LoVo (cell line): ENCODE results near the gene YWHAH.
"Not testable (repeated sequence)": the region's sequence is repeated elsewhere in the genome, so short reads cannot be mapped to it uniquely, and the experiment has no call there.

Experiments used
- DNase-seq: peaks from one replicate; pipeline ENCODE4 v3.0.0-alpha.2; 2016; ENCODE audit warnings: low spot score

YWHAH gene

DNA sequence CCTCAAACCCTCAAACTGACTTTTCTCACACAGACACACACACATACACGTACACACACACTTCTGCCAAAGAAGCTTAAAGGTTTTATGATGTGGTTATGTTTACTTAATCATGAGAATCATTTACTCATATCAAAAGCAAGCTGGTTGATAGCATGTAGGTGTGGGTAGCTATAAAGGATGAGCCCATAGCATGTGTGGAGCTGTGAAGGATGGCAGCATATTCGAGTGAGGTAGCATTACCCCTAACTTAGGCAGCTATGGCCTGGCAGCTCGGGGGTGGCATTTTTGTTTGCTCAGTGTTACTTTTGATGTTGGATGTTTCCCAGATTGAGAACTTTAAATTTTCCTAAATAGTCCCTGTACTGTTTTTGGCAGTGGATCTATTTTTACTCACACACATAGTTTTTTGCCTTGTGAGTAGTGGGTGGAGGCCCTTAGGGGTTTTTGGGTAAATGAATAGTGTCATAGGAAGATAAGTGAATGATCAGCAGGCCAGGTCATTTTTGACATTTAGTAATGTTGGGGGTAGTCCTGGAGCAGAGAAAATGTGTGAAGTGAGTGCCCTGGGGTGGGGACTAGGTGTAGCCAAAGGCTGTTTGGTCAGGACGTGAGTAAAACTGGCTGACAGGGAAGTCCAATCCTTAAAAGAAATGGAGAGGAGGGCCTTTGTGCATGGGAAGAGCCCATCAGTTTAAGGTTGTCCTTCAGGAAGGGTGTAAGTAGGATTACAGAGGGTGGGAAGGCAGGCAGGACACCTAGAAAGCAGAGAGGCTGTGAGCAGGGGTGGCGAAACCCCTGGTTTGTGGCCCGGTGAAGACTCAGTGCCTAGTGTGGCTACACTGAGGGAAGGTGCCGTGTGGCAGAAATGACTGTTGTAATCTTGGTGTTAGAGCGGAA lies 7.1 kb downstream of the YWHAH start:
- no peak for DNase-seq

DNA sequence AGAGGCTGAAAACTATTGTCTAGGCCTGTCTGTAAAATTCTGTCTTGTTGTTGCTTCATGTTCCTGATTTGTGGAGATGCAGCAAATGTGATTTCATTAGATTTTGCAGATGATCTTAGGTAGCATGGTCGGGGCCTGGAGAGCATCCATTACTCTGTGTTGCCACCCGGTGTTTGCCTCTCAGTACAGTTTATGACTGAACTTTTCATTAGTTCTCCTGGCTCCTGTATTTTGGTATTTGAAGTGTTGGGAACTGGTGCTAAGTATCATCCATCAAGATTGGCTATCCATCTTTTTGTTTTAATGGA lies 7.7 kb downstream of the YWHAH start:
- no peak for DNase-seq

DNA sequence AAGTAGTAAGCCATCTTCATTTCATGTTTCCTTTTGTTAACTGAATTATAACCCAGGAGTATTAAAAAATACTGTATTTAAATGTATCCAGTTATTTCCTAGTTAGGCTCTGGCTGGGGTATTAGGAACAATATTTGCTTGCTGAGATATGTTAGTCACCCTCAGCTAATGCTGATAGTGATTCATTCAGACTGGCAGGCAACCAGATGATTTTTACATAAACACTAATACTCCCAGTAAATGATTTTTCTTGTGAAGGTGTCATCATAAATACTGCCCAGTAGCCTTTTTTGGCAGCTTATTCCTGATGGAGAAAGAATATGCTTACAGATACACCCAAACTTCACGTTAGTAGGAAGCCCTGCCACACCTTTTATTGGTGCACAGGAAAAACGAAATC lies 8.1 kb downstream of the YWHAH start:
- peak; percentile 25 for DNase-seq

DNA sequence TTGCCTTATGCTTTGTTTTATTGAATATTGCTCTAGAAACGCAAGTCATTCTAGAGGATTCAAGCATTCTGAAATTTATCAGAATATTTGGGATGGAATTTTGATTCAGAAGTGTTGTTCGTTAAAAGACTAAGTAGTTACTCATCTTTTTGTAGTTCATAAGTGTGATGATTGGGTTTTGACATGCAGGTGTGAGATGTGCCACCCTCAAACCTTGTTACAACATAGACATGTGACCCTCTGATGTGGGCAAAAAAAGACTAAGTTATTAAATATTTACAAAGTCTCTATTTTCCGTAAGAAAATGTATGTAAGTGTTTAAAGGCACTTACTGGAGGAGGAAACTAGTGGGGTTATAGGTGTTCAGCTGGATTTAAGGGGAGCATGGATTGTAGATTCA lies 8.9 kb downstream of the YWHAH start:
- DNase-seq: no peak

- no peak for DNase-seq
Measured at GRCh38 chr22:31954535-31955523, 10.5 kb downstream of the YWHAH start.

GRCh38 chr22:31956360-31956759 lies 12.0 kb downstream of the YWHAH start:
- DNase-seq: no peak

DNA sequence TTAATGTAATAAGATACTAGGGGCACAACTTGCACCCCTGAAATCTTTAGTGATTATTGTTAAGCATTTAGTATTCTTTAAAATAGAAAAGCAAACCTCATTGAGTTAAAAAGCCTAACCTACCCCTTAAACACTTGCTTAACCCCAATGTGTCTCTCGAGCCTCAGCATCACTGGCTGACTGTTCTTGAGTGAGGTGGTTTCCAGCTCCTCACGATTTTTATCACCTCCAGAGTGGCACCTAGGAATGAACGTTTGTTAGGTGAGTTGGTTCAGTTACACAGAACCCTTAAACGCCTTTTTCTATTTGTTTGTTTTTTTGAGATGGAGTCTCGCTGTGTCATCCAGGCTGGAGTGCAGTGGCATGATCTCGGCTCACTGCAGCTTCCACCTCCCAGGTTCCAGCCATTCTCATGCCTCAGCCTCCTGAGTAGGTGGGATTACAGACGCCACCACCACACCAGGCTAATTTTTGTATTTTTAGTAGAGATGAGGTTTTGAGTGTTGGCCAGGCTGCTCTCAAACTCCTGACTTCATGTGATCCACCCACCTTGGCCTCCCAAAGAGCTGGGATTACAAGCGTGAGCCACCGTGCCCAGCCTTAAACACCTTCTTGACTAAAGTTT lies 13.7 kb downstream of the YWHAH start:
- DNase-seq: no peak

DNA sequence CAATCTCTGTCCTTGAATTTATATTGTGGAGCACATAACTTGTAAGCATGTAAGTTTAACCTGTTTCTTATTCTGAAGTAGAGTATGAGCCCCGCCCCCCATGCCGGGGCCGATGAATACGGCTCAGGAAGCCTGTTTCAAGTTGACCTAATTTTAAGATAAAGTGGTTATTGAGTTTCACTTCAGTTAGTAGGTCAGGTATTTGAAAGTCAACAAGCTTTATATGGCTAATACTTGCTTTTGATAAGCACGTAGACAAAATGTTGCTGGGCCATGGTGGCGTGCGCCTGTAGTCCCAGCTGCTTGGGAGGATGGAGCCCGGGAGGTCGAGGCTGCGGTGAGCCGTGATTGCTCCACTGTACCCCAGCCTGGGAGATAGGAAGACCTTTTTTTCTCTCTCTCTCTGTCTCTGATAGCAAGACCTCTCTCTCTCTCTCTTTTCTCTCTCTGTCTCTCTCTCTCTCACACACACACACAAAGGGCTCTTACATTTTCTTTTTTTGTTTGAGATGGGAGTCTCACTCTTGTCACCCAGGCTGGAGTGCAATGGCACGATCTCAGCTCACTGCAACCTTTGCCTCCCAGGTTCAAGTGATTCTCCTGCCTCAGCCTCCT lies 14.4 kb downstream of the YWHAH start:
- DNase-seq: no peak

DNA sequence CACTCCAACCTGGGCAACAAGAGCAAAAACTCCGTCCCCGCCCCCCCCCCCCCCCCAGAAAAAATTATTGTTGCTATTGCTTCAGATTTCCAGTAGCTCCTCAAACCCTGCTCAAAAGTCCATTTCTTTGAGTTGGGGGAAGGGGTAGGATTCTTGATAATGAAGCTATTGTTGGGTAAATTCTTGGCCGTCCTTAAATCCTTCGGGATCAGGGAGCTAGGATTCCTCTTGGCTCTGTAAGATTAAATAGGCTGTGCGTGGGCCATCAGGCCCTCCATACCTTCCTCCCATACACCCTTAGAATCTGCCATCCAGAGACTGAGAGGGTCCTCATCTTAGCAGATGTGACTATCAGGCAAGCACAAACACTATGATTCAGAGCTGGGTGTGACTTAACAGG lies 16.4 kb downstream of the YWHAH start:
- no peak for DNase-seq

DNA sequence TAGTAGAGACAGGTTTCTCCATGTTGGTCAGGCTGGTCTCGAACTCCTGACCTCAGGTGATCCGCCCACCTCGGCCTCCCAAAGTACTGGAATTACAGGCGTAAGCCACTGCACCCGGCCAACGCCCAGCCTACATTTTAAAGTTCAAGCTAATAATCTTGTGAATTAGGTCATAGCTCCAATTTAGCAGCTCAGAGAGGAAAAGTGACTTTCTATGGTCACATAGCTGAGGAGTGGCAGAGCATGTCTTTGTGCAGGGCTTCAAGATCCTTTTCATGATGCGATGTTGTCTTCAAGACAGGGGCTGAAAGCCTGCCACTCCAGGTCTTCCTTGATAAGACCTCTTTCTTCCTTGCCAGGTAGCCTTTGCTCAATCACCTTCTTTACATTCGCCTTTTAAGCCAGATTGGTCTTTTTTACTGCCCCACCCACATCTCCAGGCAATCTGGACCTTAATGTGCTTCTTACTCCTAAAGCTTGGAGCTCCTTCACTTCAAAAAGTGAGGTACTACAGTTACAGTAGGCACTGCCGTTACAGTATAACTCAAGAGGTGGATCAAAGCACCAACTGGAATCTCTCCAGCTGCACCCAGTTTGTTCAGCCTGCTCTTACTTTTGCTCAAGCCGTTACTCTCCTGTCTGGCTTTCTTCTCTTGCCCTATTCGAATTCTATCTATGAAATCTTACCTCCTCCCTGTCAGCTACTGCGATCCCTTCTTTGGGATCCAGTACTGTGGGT lies 18.2 kb downstream of the YWHAH start:
- DNase-seq: no peak

- no peak for DNase-seq
Measured at GRCh38 chr22:31968022-31968421, 23.7 kb downstream of the YWHAH start.

DNA sequence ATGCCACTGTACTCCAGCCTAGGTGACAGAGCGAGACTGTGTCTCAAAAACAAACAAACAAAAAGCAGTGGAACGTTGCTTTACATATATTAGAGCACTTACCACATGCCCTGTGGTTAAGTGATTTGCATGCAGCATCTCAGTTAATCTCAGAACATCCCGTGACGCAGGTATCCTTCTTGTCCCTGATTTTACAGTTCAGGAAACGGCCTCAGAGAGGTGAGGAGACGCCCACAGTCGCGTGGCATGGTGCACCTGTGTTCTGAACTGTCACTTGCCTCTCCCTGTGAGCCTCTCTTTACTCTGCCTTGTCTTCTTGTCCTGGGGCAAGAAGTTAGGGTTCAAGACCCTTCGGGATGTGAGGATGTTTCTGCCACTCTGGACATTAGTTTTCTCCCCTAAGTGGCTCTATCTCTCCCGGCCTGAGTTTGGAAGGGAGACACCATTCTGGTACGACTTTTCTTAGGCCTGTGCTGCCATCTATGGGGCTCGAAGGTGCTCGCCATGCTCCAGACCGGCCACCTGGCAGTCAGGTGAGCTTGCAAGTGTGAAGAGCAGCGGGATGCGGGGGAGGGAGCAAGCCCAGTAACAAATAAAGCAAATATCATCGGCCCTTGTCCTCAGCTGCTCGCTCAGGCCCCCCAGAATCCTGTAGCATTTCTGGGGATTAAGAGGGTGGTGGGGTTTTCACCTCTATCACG lies 25.6 kb downstream of the YWHAH start:
- DNase-seq: peak; percentile 75

GRCh38 chr22:31970490-31971444 lies 26.4 kb downstream of the YWHAH start:
- peak; percentile 85 for DNase-seq

DNA sequence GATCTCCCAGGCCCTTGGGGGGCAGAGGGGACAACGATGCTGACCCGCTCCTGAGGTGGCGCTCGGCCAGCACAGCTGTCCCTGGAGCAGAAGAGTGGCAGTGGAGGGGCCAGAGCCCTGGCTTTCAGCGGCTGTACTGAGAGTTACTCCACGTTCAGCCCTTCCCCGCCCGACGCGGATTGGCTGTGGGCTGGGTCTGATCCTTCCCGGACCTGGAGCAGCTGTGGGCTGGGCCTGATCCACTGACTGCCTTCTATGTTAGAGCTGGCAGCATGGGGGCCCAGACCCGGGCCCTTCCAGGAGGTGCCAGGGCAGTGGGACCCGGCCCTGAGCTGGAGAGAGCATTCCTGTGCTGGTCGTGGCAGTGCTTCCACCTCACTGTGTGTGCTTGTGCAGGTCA lies 27.8 kb downstream of the YWHAH start:
- no peak for DNase-seq

DNA sequence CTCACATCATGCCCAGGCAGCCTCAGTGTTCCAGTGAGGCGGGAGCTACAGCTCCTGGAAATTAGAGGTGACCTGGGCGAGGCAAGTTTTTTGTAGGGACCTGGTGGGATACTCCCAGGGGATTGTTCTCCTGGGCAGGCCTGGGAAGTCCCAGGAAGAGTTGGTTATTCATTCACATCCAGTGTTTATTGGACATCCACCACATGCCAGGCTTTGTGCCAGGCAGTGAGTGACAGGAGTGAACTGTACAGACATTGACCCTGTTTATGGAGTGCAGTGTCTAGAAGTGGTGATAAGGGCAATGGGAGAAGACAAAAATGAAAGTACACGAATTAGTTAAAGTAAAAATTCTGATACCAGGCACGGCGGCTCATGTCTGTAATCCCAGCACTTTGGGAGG lies 29.4 kb downstream of the YWHAH start:
- peak; percentile 68 for DNase-seq

- peak; percentile 81 for DNase-seq
Measured at GRCh38 chr22:31977141-31977841, 33.0 kb downstream of the YWHAH start.

DNA sequence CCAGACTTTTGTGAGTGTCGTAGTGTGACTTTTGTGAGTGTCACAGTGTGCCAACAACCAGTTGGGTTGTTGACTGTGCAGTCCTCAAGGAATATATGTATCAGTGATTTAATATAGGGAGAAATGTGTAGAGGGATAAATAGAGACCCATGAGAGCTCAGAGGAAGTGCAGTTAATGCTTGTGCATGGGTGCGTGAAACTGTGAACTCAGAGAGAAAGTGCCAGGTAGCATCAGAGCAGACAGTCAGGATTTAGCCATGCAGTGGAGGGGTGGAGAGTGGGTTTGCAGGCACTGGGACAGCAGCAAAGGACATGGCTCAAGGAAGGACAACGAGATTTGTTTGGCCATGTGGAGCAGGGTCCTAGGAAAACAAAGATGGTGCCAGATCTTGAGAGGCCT lies 33.6 kb downstream of the YWHAH start:
- DNase-seq: no peak

DNA sequence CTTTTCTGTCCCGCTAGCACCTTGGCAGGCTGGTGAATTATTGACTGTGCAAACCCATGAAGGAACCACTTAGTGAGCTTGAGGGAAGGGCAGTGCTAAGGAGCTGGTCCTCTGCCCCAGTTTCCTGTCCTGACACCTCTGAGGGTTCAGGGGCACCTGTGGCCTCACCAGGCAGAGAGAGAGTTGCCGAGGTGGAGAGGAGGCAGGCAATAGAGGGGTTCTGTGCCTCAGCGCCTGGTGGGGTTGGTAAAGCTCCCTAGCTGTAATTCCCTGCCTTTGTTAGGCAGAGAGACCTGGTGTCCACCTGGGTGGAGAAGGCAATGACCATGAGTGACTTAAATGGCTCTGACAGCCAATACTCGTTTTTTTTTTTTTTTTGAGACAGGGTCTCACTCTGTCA lies 36.3 kb downstream of the YWHAH start:
- no peak for DNase-seq

DNA sequence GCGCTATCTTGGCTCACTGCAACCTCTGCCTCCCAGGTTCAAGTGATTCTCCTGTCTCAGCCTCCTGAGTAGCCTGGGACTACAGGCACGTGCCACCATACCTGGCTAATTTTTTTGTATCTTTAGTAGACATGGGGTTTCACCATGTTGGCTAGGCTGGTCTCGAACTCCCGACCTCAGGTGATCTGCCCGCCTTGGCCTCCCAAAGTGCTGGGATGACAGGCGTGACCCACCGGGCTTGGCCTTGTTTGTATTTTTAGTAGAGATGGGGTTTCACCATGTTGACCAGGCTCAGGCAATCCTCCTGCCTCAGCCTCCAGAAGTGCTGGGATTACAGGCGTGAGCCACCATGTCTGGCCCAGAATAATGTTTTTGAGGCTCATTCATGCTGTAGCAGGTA lies 37.6 kb downstream of the YWHAH start:
- not testable (repeated sequence) for DNase-seq
